Sigmoid colon (tissue), 4 donors: ENCODE results near the gene TASL.

Source experiments
- CTCF ChIP-seq, 4 experiments: fragments of 450-650 bp in 3 of 4; fragments of 200-600 bp in 1 of 4; IDR thresholded peaks; one replicate each; pipeline ENCODE4 v1.5.1; 2016 to 2019; ENCODE audit warnings: antibody characterized with exemption in 4 of 4, mild to moderate bottlenecking in 3 of 4, moderate library complexity in 2 of 4
- EP300 ChIP-seq, 4 donors: sonication (generic); formaldehyde crosslinking; IDR thresholded peaks; one replicate each; pipeline ENCODE4 v1.6.1; 2017; ENCODE audit warnings: antibody characterized with exemption in 4 of 4

GRCh38 chrX:30561191-30561590 lies 16.4 kb downstream of the TASL start:
- TF ChIP-seq CTCF (IDR thresholded peaks at IDR 0.05) (no peak), EP300 (IDR thresholded peaks at IDR 0.05) (no peak)
